Measurements from ENCODE around the gene CHRND. TPM values are rescaled to one million over a fixed set of nuclear protein-coding genes. Genes with fewer than 3 reads are reported as not detected.

CHRND gene
- total and polyA plus RNA-seq, 11 donors: not detected

- H3K36me3 ChIP-seq: no peaks in the 10 kb centered on the region
- 61 to 73% (median 71%) methylated on average over 6 of the region's 6 CpGs for WGBS, 4 donors
- no peak for DNase-seq
- H3K9me3 ChIP-seq: no peaks in the 10 kb centered on the region
- TF ChIP-seq CTCF (IDR thresholded peaks at IDR 0.05): no peak
- TF ChIP-seq POLR2A (IDR thresholded peaks at IDR 0.05): no peak
- no peak for ATAC-seq
- H3K27me3 ChIP-seq: peaks cover 24 to 53% (median 36%) of the 10 kb centered on the region in 9 donors
- peaks cover 0 to 22% (median 11%) of the 10 kb centered on the region in 12 donors for H3K4me1 ChIP-seq
- intact Hi-C loops (cut with DNase I): loop anchor here in 1 of 10 donors (5.0 kb wide), 1 partner anchor 72 kb away; no protein-coding TSS in a partner anchor
- no peak overlapping the region for H3K27ac ChIP-seq
- no peak overlapping the region for H3K4me3 ChIP-seq
These were observed 7.1 kb upstream of the CHRND start for GRCh38 chr2:232518844-232519243.

DNA sequence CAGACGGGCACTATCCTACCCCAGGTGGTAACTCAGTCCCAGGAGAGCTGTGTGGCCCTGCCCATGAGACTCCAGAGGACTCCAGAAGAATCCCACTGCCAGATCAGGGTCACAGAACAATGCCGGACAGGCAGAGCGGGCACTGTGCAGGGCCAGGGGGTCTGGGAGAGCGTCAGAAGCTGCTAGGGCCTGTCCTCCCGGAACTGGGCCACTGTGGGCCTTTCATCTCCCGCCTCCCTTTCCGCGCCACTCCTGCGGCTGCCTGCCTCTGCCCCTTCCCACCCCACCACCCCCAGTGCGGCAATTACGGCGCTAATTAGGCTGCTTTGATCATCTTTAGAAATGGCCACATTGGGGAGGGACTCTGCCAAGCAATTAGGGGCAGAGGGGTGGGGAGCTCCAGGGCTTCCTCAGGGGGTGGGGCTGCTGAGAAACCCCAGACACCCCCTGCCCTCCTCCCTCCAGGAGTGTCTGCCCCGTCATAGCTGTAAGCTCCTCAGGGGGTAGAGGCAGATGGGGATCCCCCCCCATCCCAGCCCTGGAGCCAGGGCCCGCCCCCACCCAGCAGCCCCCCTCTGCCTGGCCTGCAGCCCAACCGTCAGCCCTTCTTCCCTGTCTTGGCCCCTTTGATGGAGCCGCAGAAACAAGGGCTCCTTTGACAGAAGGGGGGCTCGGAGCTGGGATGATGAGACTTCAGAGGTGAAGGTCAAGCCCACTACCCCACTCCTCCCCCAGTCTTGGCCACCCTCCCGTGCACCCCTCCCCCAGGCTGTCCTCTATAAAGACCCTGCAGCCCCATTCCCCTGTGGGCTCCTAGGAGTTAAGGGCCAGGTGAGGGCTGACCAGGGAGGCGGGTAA lies 6.2 kb upstream of the CHRND start, which contains the start of gene PRSS56:
PRSS56 (plus strand) TSS at position 808 of the 858 bp plus-strand sequence. CDS start 211 bp downstream, outside the sequence.
- Histone ChIP-seq H3K27me3 (peaks cover 30 to 63% (median 45%) of the 10 kb centered on the region in 9 donors), H3K27ac (no peak within 1 kb of the TSS), H3K4me3 (no peak within 1 kb of the TSS), H3K4me1 (peaks cover 0 to 31% (median 15%) of the 10 kb centered on the region in 12 donors), H3K36me3 (no peaks in the 10 kb centered on the region), H3K9me3 (no peaks in the 10 kb centered on the region)
- TF ChIP-seq POLR2A (IDR thresholded peaks at IDR 0.05): no peak
- TF ChIP-seq CTCF (IDR thresholded peaks at IDR 0.05): no peak
- ATAC-seq (no peak), DNase-seq (no peak)
- intact Hi-C loops (cut with DNase I): loop anchor here (2.0 to 10.0 kb wide), 8 partner anchors 68 to 615 kb away; no protein-coding TSS in a partner anchor
- 57 to 60% (median 59%) methylated on average over 15 to 19 of the region's 19 CpGs for WGBS, 4 donors

- intact Hi-C loops (cut with DNase I): loop anchor here (2.0 to 10.0 kb wide), 7 partner anchors 68 to 616 kb away; no protein-coding TSS in a partner anchor
- peaks cover 0 to 38% (median 20%) of the 10 kb centered on the region in 12 donors for H3K4me1 ChIP-seq
- no peak overlapping the region for H3K4me3 ChIP-seq
- 74 to 82% (median 80%) methylated on average over 14 to 15 of the region's 15 CpGs for WGBS, 4 donors
- DNase-seq (no peak), ATAC-seq (no peak)
- H3K27me3 ChIP-seq: peaks cover 30 to 70% (median 47%) of the 10 kb centered on the region in 9 donors
- no peaks in the 10 kb centered on the region for H3K9me3 ChIP-seq
- no peak for TF ChIP-seq POLR2A (IDR thresholded peaks at IDR 0.05)
- TF ChIP-seq CTCF (IDR thresholded peaks at IDR 0.05): no peak
- H3K27ac ChIP-seq: no peak overlapping the region
- no peaks in the 10 kb centered on the region for H3K36me3 ChIP-seq
These were observed 5.5 kb upstream of the CHRND start for GRCh38 chr2:232520489-232520888.

- H3K27me3 ChIP-seq: peaks cover 30 to 72% (median 47%) of the 10 kb centered on the region in 9 donors
- H3K27ac ChIP-seq: no peak overlapping the region
- DNase-seq: no peak
- WGBS, 4 donors: 86 to 97% (median 91%) methylated on average over 7 to 14 of the region's 14 CpGs
- ATAC-seq: no peak
- no peak overlapping the region for H3K4me3 ChIP-seq
- no peaks in the 10 kb centered on the region for H3K36me3 ChIP-seq
- intact Hi-C loops (cut with DNase I): loop anchor here (2.0 to 10.0 kb wide), 7 partner anchors 69 to 616 kb away; no protein-coding TSS in a partner anchor
- peaks cover 0 to 44% (median 21%) of the 10 kb centered on the region in 12 donors for H3K4me1 ChIP-seq
- TF ChIP-seq POLR2A (IDR thresholded peaks at IDR 0.05) (no peak), CTCF (IDR thresholded peaks at IDR 0.05) (no peak)
- H3K9me3 ChIP-seq: no peaks in the 10 kb centered on the region
These were observed 4.9 kb upstream of the CHRND start for GRCh38 chr2:232521098-232521497.

Data from heart left ventricle (tissue), 16 donors.